Endothelial cell of umbilical vein (primary cell): ENCODE results near the gene PRELID3B. TPM values are rescaled to one million over a fixed set of nuclear protein-coding genes. Genes with fewer than 3 reads are reported as not detected.

Experiments
- BruUV-seq: library from RNA; stranded (reverse); fragments of 400-500 nt; replicated peaks from 2 replicates; lab custom pipeline; 2021; lab: Mats Ljungman, UMichigan
- CTCF ChIA-PET: fragments of 300-600, 350-600 bp; sonication (Branson Sonifier 250); formaldehyde crosslinking; loops from one replicate; lab custom pipeline; 2021; ENCODE audit warnings: antibody characterized with exemption, inconsistent platforms; lab: Charles Lee
- POLR2A ChIA-PET: fragments of 300-600, 350-600 bp; sonication (Branson Sonifier 250); formaldehyde crosslinking; loops from one replicate; lab custom pipeline; 2021; ENCODE audit warnings: antibody characterized with exemption, inconsistent platforms; lab: Charles Lee
- DNase-seq: peaks from one replicate; pipeline ENCODE4 v3.0.0-alpha.2; 2011; ENCODE audit warnings: low read depth, low spot score
- FAIRE-seq: peaks from 2 replicates; lab custom pipeline; 2011; peaks lifted over from hg19 to GRCh38; lab: Jason Lieb, UNC
- H2AFZ ChIP-seq: 2 replicates; pipeline ENCODE4 v1.6.0; 2012; ENCODE audit warnings: low read depth, low read length, control low read depth, inconsistent platforms
- H3K27ac ChIP-seq: 2 replicates; pipeline ENCODE4 v1.5.1; 2011; ENCODE audit warnings: low read depth, mild to moderate bottlenecking, control low read depth, low read length, moderate library complexity; ENCODE audit not compliant: insufficient read depth
- H3K27me3 ChIP-seq, 2 experiments: 2 replicates each; pipeline versions ENCODE4 v1.6.0 to v1.6.1; 2011; ENCODE audit warnings: low read length in 2 of 2, mixed read lengths in 1 of 2; ENCODE audit not compliant: control insufficient read depth in 2 of 2, insufficient read depth in 2 of 2
- H3K36me3 ChIP-seq, 2 experiments: 2 replicates in 1 of 2; 3 replicates in 1 of 2; pipeline ENCODE4 v1.5.1; 2011; ENCODE audit warnings: low read length in 2 of 2, mild to moderate bottlenecking in 1 of 2, moderate library complexity in 1 of 2; ENCODE audit not compliant: control insufficient read depth in 2 of 2, insufficient read depth in 2 of 2; ENCODE audit errors: extremely low read depth in 1 of 2
- H3K4me1 ChIP-seq: 3 replicates; pipeline ENCODE4 v1.5.1; 2011; ENCODE audit warnings: mild to moderate bottlenecking, low read length; ENCODE audit not compliant: control insufficient read depth, insufficient read depth; ENCODE audit errors: extremely low read depth
- H3K4me2 ChIP-seq: 2 replicates; pipeline ENCODE4 v1.6.1; 2011; ENCODE audit warnings: low read length, control low read depth, mixed read lengths; ENCODE audit not compliant: insufficient read depth
- H3K4me3 ChIP-seq, 3 experiments: fragments of 200-600 bp in 1 of 3; sonication (generic), shearing (Covaris generic) in 1 of 3; replicated peaks in 1 of 3; 2 replicates each; pipeline ENCODE4 v1.5.1; 2011 to 2016; ENCODE audit warnings: control low read depth in 3 of 3, low read length in 3 of 3, mild to moderate bottlenecking in 2 of 3, inconsistent platforms in 1 of 3, low read depth in 1 of 3, moderate library complexity in 1 of 3; ENCODE audit not compliant: insufficient read depth in 1 of 3
- H3K79me2 ChIP-seq: 2 replicates; pipeline ENCODE4 v1.6.0; 2012; ENCODE audit warnings: low read length, inconsistent platforms; ENCODE audit not compliant: control insufficient read depth, insufficient read depth
- H3K9ac ChIP-seq: replicated peaks from 2 replicates; pipeline ENCODE3; 2011; ENCODE audit warnings: low read length, control low read depth; ENCODE audit not compliant: insufficient read depth; ENCODE audit errors: extremely low read depth
- H3K9me1 ChIP-seq: replicated peaks from 3 replicates; pipeline ENCODE4 v1.6.0; 2011; ENCODE audit warnings: mild to moderate bottlenecking, low read length; ENCODE audit not compliant: control insufficient read depth, insufficient read depth; ENCODE audit errors: extremely low read depth
- H3K9me3 ChIP-seq: replicated peaks from 2 replicates; pipeline ENCODE4 v1.5.1; 2012; ENCODE audit warnings: low read length, inconsistent platforms; ENCODE audit not compliant: control insufficient read depth, insufficient read depth
- H4K20me1 ChIP-seq: replicated peaks from 2 replicates; pipeline ENCODE3; 2011; ENCODE audit warnings: mild to moderate bottlenecking, low read length; ENCODE audit not compliant: control insufficient read depth, insufficient read depth; ENCODE audit errors: extremely low read depth
- EZH2 ChIP-seq: IDR thresholded peaks from 2 replicates; pipeline ENCODE4 v1.6.1; 2012; ENCODE audit warnings: borderline replicate concordance, low read depth, mild to moderate bottlenecking, moderate library complexity, low read length, inconsistent platforms; ENCODE audit not compliant: severe bottlenecking
- FOS ChIP-seq: IDR thresholded peaks from 2 replicates; pipeline ENCODE4 v1.6.1; 2011; ENCODE audit warnings: mild to moderate bottlenecking, low read length, moderate library complexity, borderline replicate concordance; ENCODE audit not compliant: insufficient read depth
- GATA2 ChIP-seq: IDR thresholded peaks from 2 replicates; pipeline ENCODE4 v1.7.0; 2011; ENCODE audit warnings: low read depth, mild to moderate bottlenecking, moderate library complexity, mixed read lengths, low read length; ENCODE audit not compliant: insufficient read length, insufficient read depth
- JUN ChIP-seq: IDR thresholded peaks from 2 replicates; pipeline ENCODE4 v1.6.1; 2011; ENCODE audit warnings: borderline replicate concordance, low read depth; ENCODE audit not compliant: insufficient read length, insufficient read depth
- MYC ChIP-seq: IDR thresholded peaks from one replicate; pipeline ENCODE4 v1.6.1; 2011; ENCODE audit warnings: mild to moderate bottlenecking, low read depth, low read length
- POLR2A ChIP-seq: IDR thresholded peaks from 2 replicates; pipeline ENCODE4 v1.6.1; 2012; ENCODE audit warnings: low read depth, mild to moderate bottlenecking, control low read depth, low read length
- POLR2AphosphoS5 ChIP-seq: IDR thresholded peaks from 2 replicates; pipeline ENCODE4 v1.6.1; 2012; ENCODE audit warnings: low read depth, mild to moderate bottlenecking, control low read depth, low read length, moderate library complexity; ENCODE audit not compliant: insufficient read depth
- dilution Hi-C: fragments of 300-500 bp; cut with MboI; formaldehyde crosslinking; loops from one replicate; pipeline ENCODE4 v1.15.0; 2019; ENCODE audit warnings: low sequenced_read_pairs; ENCODE audit not compliant: extremely low pct_ligation_motif_present
- intact Hi-C: fragments of 100-400 bp; cut with micrococcal nuclease; formaldehyde crosslinking; loops from one replicate; pipeline ENCODE4 v1.10.0; 2022
- polyA plus RNA-seq, 4 experiments: library from polyadenylated mRNA; depleted of rRNA in 3 of 4; stranded (reverse) in 3 of 4; unstranded in 1 of 4; fragments of >200 nt; gene quantifications; 2 replicates each; pipeline versions ENCODE4 v1.2.1 to v1.2.3, GENCODE V29; 2011 to 2012; ENCODE audit warnings: missing spikeins in 1 of 4
- total RNA-seq: library from RNA; stranded (reverse); gene quantifications from 2 replicates; pipeline ENCODE4 v1.2.3, GENCODE V29; 2021
- TF ChIP-seq, protein P1 (sequence below), 2 donors: IDR thresholded peaks; 1 replicate in 1 of 2; 2 replicates in 1 of 2; pipeline ENCODE4 v1.5.1; 2011; ENCODE audit warnings: low read length in 2 of 2, mild to moderate bottlenecking in 2 of 2, moderate library complexity in 2 of 2, control low read depth in 1 of 2, inconsistent platforms in 1 of 2, low read depth in 1 of 2; ENCODE audit not compliant: insufficient read depth in 1 of 2; ENCODE audit errors: extremely low read depth in 1 of 2
- TF ChIP-seq, protein P2 (sequence below): IDR thresholded peaks from 2 replicates; pipeline ENCODE4 v1.6.1; 2011; ENCODE audit not compliant: insufficient read depth, insufficient read length

Gene PRELID3B
- total and polyA plus RNA-seq, 2 donors (not counting 3 experiments of a cell fraction or from before 2014, with no cell fraction given): 14.9 to 57.2 TPM

DNA sequence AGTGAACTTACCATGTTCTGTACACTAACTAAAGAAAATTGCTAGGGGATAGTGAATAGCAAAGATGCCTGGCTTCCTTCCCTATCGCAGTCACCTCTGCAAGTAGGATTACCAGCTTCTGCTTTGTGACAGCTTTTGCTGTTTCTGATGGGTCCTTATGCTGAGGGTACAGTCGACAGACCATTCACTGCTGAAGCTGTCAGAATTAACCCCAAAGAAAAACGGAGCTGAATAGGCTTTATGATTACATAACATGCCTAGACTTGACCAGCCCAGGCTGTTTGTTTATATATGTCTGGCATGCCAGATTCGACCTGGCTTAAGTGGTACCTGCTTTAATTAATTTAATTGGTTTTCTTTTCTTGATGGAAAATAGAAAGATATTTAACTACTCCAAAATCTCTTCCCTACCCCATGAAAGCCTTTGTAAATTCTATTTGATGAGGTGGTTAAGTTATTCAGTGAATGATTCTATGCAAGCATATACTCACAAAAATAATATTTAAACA, 21.7 kb upstream of the PRELID3B start:
- Histone ChIP-seq H3K4me2 (peak overlapping the region; percentile 86), H2AFZ (no peak overlapping the region), H4K20me1 (no peaks in the 10 kb centered on the region), H3K9ac (no peak overlapping the region), H3K9me1 (no peaks in the 10 kb centered on the region), H3K9me3 (no peaks in the 10 kb centered on the region), H3K27me3 (peaks cover 4 to 24% of the 10 kb centered on the region in 2 experiments), H3K27ac (no peak overlapping the region), H3K4me3 (no peak overlapping the region), H3K4me1 (peaks cover 14% of the 10 kb centered on the region), H3K79me2 (no peaks in the 10 kb centered on the region), H3K36me3 (no peaks in the 10 kb centered on the region)
- ChIA-PET CTCF (interaction anchor here (0.8 to 2.1 kb wide), 4 partner anchors 8 to 24 kb away, joined by 3 to 10 read pairs (median 4); no protein-coding TSS in a partner anchor), POLR2A (interaction anchor here (0.9 kb wide), 1 partner anchor 21 kb away, joined by 3 read pairs; no protein-coding TSS in a partner anchor)
- no peak for TF ChIP-seq POLR2AphosphoS5
- TF ChIP-seq GATA2: no peak
- TF ChIP-seq POLR2A: no peak
- no peak for TF ChIP-seq FOS
- TF ChIP-seq, protein P1, sequence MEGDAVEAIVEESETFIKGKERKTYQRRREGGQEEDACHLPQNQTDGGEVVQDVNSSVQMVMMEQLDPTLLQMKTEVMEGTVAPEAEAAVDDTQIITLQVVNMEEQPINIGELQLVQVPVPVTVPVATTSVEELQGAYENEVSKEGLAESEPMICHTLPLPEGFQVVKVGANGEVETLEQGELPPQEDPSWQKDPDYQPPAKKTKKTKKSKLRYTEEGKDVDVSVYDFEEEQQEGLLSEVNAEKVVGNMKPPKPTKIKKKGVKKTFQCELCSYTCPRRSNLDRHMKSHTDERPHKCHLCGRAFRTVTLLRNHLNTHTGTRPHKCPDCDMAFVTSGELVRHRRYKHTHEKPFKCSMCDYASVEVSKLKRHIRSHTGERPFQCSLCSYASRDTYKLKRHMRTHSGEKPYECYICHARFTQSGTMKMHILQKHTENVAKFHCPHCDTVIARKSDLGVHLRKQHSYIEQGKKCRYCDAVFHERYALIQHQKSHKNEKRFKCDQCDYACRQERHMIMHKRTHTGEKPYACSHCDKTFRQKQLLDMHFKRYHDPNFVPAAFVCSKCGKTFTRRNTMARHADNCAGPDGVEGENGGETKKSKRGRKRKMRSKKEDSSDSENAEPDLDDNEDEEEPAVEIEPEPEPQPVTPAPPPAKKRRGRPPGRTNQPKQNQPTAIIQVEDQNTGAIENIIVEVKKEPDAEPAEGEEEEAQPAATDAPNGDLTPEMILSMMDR (IDR thresholded peaks at IDR 0.05; ENCODE audit: extremely low read depth in 1 of 2, insufficient read depth in 1 of 2, low read depth in 1 of 2, low read length in 2 of 2): no peak
- TF ChIP-seq, protein P2, sequence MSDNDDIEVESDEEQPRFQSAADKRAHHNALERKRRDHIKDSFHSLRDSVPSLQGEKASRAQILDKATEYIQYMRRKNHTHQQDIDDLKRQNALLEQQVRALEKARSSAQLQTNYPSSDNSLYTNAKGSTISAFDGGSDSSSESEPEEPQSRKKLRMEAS: no peak
- TF ChIP-seq JUN: no peak
- no peak for TF ChIP-seq MYC
- no peak for TF ChIP-seq EZH2
- FAIRE-seq (no peak), DNase-seq (no peak)
- BruUV-seq: no TSS peak
- dilution Hi-C loops: no loop called here
- intact Hi-C loops: no loop called here
